T-helper 2 cell treated with Interferon-gamma antibody and Interleukin-4, amounts not matched to agents 5 μg/mL and 100 μg/mL, for 36 hours (primary cell): ENCODE measurements around the gene ENOX1.

Experiments used
- DNase-seq: peaks from one replicate; pipeline ENCODE4 v3.0.0; 2021; ENCODE audit warnings: low spot score
- H3K27ac Mint-ChIP-seq: one replicate; pipeline ENCODE4 v1.8.0; 2021; ENCODE audit warnings: mild to moderate bottlenecking, mixed read lengths
- H3K27me3 Mint-ChIP-seq: one replicate; pipeline ENCODE4 v1.8.0; 2021; ENCODE audit warnings: low read depth, mixed read lengths
- H3K36me3 Mint-ChIP-seq: one replicate; pipeline ENCODE4 v1.8.0; 2021; ENCODE audit warnings: low read depth, mixed read lengths
- H3K4me1 Mint-ChIP-seq: one replicate; pipeline ENCODE4 v1.8.0; 2021; ENCODE audit warnings: low read depth, mixed read lengths
- H3K4me3 Mint-ChIP-seq: one replicate; pipeline ENCODE4 v1.8.0; 2022; ENCODE audit warnings: mild to moderate bottlenecking, moderate library complexity, mixed read lengths
- H3K9me3 Mint-ChIP-seq: one replicate; pipeline ENCODE4 v1.8.0; 2021; ENCODE audit warnings: mixed read lengths

Gene ENOX1

DNA sequence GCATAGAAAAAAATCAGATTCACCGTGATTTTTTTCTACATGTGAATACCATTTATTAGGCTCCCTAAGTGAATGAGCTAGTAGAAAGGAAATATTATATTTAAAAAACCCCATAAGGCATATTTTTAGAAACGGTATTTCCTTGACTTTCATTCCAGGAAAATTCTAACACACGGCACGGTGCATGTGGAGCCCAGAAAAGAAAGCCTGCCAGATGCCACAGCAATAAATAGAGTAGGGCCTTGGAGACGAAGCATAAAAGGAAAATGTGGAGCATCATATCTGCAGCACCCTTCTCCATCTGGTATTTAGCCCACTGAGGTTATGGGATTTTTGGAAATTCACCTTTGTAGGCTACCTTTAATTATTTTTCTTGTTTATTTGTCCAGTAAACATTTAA, 314.4 kb downstream of the ENOX1 start:
- Mint-ChIP-seq H3K9me3 (no peaks in the 10 kb centered on the region), H3K27ac (no peak overlapping the region), H3K27me3 (peaks cover 7% of the 10 kb centered on the region), H3K4me3 (no peak overlapping the region), H3K4me1 (no peaks in the 10 kb centered on the region), H3K36me3 (no peaks in the 10 kb centered on the region)
- DNase-seq = no peak

DNA sequence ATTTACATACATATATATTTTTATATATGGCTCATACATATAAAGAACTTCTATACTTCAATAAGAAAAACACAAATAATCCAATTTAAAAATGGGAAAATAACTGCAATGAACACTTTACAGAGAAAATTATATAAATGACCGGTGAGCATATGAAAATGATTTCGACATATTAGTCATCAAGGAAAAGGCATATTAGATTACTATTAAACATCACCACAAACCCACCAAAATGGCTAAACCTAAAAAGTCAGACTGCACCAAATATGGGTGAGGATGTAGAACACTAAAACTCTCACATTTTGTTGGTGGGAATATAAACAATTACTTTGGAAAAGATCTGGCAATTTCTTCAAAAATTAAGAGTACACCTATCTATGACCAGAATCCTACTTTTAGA, 316.2 kb downstream of the ENOX1 start:
- no peak overlapping the region for H3K27ac Mint-ChIP-seq
- no peaks in the 10 kb centered on the region for H3K36me3 Mint-ChIP-seq
- no peak overlapping the region for H3K4me3 Mint-ChIP-seq
- peaks cover 10% of the 10 kb centered on the region for H3K27me3 Mint-ChIP-seq
- H3K4me1 Mint-ChIP-seq = no peaks in the 10 kb centered on the region
- no peak for DNase-seq
- H3K9me3 Mint-ChIP-seq = no peaks in the 10 kb centered on the region

GRCh38 chr13:43469791-43470190, 317.0 kb downstream of the ENOX1 start:
- Mint-ChIP-seq H3K27me3 (peaks cover 10% of the 10 kb centered on the region), H3K27ac (no peak overlapping the region), H3K4me1 (no peaks in the 10 kb centered on the region), H3K4me3 (no peak overlapping the region), H3K36me3 (no peaks in the 10 kb centered on the region), H3K9me3 (no peaks in the 10 kb centered on the region)
- DNase-seq = no peak

DNA sequence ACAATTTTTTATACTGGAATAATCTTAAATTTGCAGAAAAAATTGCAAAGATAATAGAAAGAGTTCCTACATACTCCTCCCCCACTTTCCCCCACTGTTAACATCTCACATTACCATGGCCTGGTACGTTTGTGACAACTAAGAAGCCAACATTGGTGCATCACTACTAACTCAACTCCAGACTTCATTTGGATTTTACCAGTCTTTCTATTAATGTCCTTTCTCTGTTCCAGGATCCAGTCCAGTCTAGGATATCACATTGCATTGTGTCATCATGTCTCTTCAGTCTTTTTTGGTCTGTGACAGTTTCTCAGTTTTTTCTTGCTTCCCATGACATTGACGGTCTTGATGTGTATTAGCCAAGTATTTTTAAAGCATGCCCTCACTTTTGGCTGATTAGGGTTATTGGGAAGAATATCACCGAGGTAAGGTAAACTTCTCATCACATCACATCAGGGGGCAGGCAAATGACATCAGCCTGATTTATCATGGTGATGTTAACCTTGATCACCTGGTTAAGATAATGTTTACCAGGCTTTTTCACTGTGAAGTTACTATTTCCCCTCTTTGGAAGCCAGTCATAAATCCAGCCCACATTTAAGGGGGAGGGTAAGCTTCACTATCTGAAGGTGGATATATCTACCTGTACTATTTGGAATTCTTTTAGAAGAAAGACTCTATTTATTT, 322.1 kb downstream of the ENOX1 start:
- no peak overlapping the region for H3K27ac Mint-ChIP-seq
- DNase-seq = no peak
- H3K36me3 Mint-ChIP-seq = no peaks in the 10 kb centered on the region
- H3K27me3 Mint-ChIP-seq = peaks cover 3% of the 10 kb centered on the region
- no peaks in the 10 kb centered on the region for H3K9me3 Mint-ChIP-seq
- H3K4me3 Mint-ChIP-seq = no peak overlapping the region
- no peaks in the 10 kb centered on the region for H3K4me1 Mint-ChIP-seq

DNA sequence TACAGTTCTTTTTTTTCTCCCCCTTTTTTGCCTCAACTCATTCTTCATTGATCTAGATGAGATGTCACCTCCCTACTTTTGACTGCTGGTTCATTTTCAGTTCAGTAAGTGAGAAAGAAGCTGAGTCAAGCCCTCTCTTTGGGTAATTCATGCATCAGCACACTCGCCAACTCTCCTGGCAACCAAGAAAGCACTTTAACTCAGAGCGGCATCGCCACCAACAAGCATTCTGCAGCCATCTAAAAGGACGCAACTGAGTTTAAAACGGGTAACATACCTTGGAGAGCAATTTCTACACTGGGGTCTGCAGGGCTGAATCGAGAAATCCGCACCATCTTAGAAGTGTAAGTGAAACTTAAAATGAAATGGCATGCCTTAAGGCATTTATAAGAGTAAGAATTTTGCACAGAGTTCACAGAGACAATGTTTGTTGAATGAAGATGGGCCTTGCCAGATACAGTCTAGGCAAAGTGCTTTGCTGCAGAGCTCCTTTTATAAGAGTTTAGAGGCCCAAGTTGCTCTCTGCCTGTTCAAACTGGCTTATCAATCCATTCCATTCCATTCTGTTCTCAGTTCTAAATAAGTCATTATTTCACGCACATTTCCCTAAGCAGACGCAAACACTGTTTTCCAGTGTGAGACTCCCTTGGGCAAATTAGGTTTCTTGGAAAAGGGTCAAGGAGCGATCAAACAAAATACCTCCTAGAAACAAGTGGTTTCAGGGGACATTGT, 338.0 kb downstream of the ENOX1 start:
- H3K4me1 Mint-ChIP-seq = no peaks in the 10 kb centered on the region
- H3K4me3 Mint-ChIP-seq = no peak overlapping the region
- no peaks in the 10 kb centered on the region for H3K9me3 Mint-ChIP-seq
- DNase-seq = no peak
- peaks cover 4% of the 10 kb centered on the region for H3K27me3 Mint-ChIP-seq
- H3K27ac Mint-ChIP-seq = no peak overlapping the region
- no peaks in the 10 kb centered on the region for H3K36me3 Mint-ChIP-seq

DNA sequence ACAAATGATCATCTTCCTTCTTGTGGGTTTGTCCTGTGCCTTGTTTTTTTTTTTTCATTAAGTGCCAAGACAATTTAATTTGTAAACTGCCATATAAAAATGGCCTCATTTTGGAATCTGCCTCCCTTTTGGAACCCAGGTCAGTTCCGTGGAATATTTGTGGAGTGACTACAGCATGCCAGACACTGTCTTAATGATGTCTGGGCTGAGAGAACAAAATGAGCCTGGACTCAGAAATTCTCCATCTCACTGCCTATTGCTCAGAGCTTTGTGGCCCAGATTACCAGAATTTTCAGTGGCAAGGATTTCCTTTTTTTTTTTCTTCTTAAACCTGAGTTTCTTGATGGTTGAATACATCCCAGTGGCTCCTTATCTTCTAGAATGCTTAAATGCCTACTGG, 340.6 kb downstream of the ENOX1 start:
- no peak overlapping the region for H3K27ac Mint-ChIP-seq
- no peaks in the 10 kb centered on the region for H3K36me3 Mint-ChIP-seq
- no peak overlapping the region for H3K4me3 Mint-ChIP-seq
- no peaks in the 10 kb centered on the region for H3K9me3 Mint-ChIP-seq
- DNase-seq = no peak
- H3K27me3 Mint-ChIP-seq = peaks cover 4% of the 10 kb centered on the region
- no peaks in the 10 kb centered on the region for H3K4me1 Mint-ChIP-seq

GRCh38 chr13:43445668-43446067, 341.1 kb downstream of the ENOX1 start:
- no peak overlapping the region for H3K27ac Mint-ChIP-seq
- H3K27me3 Mint-ChIP-seq = peaks cover 4% of the 10 kb centered on the region
- no peak overlapping the region for H3K4me3 Mint-ChIP-seq
- DNase-seq = no peak
- no peaks in the 10 kb centered on the region for H3K9me3 Mint-ChIP-seq
- H3K36me3 Mint-ChIP-seq = no peaks in the 10 kb centered on the region
- H3K4me1 Mint-ChIP-seq = no peaks in the 10 kb centered on the region

DNA sequence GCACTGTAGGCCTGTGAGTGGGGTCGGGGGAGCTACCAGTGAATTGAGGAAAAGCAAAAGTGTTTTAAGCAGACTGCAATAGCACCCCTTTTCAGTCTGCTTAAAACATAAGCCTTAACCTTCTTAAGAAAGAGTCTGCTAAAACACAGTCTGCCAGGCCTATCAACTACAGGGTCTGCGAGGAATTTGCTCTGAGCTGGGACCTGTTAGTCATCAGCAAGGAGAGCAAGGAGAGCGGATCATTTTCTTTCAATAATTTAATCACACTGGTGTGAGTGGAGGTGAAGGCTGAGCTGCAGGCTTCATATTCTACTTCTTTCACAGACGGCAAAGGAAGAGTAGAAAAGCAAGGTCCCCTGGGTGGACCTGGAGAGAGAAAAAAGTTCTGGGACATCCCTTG, 342.7 kb downstream of the ENOX1 start:
- H3K27ac Mint-ChIP-seq = no peak overlapping the region
- no peak overlapping the region for H3K4me3 Mint-ChIP-seq
- H3K9me3 Mint-ChIP-seq = no peaks in the 10 kb centered on the region

DNA sequence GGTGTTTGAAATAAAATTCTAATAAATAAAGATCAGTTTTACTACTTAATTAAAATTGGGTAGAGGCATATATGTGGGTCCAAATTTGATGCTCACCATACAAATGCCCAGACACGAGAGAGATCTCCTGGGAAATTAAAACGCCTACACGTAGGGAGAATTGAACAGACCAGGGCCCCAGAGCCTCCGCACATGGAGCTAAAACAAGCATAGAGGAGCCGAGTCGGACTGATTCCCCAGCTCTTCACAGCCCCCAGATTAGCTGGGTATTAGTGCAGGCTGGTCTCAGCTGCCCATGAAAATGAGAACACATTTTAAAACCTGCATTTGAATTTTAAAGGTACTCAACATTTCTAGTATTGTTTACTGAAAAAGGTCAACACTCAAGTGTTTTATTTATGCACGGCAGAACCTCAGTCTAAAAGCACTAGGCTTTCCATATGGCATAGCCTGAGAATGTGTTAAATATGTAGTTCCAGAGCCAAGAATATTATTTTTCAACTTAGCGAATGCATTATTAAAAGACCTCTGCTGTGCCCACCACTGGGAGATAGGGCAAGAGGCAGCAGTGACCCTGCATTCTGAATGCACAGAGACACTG, 344.8 kb downstream of the ENOX1 start:
- Mint-ChIP-seq H3K27ac (no peak overlapping the region), H3K27me3 (peaks cover 7% of the 10 kb centered on the region), H3K36me3 (no peaks in the 10 kb centered on the region), H3K9me3 (no peaks in the 10 kb centered on the region), H3K4me1 (no peaks in the 10 kb centered on the region), H3K4me3 (no peak overlapping the region)
- DNase-seq = no peak

More for the DNA sequence above, 342.7 kb downstream of the ENOX1 start:
- Mint-ChIP-seq H3K4me1 (no peaks in the 10 kb centered on the region), H3K36me3 (no peaks in the 10 kb centered on the region), H3K27me3 (peaks cover 4% of the 10 kb centered on the region)
- DNase-seq = no peak

GRCh38 chr13:43441464-43441863, 345.3 kb downstream of the ENOX1 start:
- H3K4me3 Mint-ChIP-seq = no peak overlapping the region

GRCh38 chr13:43434191-43434590, 352.6 kb downstream of the ENOX1 start:
- no peaks in the 10 kb centered on the region for H3K4me1 Mint-ChIP-seq
- no peak overlapping the region for H3K4me3 Mint-ChIP-seq
- H3K9me3 Mint-ChIP-seq = no peaks in the 10 kb centered on the region
- no peak overlapping the region for H3K27ac Mint-ChIP-seq
- H3K27me3 Mint-ChIP-seq = peaks cover 3% of the 10 kb centered on the region
- H3K36me3 Mint-ChIP-seq = no peaks in the 10 kb centered on the region
- DNase-seq = no peak

More at GRCh38 chr13:43441464-43441863, 345.3 kb downstream of the ENOX1 start:
- Mint-ChIP-seq H3K27me3 (peaks cover 4% of the 10 kb centered on the region), H3K36me3 (no peaks in the 10 kb centered on the region), H3K27ac (no peak overlapping the region), H3K4me1 (no peaks in the 10 kb centered on the region), H3K9me3 (no peaks in the 10 kb centered on the region)
- no peak for DNase-seq

DNA sequence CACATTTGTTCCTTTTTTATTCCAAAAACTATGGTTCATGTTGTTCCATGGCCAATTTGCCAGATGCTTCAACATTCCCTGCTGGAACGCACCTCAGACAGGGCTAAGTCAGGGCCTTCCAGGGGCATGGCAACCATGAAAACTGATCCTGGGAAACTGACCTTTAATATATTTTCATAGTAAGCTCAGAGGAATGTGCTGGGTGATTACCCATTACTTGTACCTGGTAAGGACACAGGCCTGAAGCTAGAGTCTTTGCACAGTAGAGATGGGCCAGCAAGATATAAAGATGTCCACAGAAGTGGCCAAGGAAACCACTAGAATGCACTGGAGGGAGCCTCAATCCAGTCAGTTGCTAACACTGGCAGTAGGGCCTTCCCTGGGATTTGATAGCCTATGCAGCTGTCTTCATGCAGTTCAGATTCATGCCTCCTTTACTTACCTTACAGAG, 353.1 kb downstream of the ENOX1 start:
- DNase-seq = no peak
- no peak overlapping the region for H3K4me3 Mint-ChIP-seq
- no peaks in the 10 kb centered on the region for H3K4me1 Mint-ChIP-seq
- peaks cover 3% of the 10 kb centered on the region for H3K27me3 Mint-ChIP-seq
- no peak overlapping the region for H3K27ac Mint-ChIP-seq
- H3K9me3 Mint-ChIP-seq = no peaks in the 10 kb centered on the region
- H3K36me3 Mint-ChIP-seq = no peaks in the 10 kb centered on the region

DNA sequence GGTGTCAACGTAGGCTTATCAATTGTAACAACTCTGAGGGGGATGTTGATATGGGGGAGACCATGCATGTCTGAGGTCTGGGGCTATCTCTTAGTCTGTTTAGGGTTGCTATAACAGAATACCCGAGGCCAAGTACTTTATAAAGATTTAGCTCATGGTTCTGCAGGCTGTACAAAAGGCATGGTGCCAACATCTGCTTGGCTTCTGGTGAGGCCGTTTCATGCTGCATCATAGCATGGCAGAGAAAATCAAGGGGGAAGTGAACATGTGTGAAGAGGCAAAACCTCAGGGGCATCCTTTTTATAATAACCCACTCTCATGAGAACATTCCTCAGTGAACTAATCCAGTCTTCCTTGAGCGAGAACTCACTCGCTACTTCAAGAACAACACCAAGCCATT, 353.8 kb downstream of the ENOX1 start:
- H3K27me3 Mint-ChIP-seq = peaks cover under 1% of the 10 kb centered on the region
- no peaks in the 10 kb centered on the region for H3K36me3 Mint-ChIP-seq
- no peak for DNase-seq
- no peaks in the 10 kb centered on the region for H3K9me3 Mint-ChIP-seq
- H3K4me3 Mint-ChIP-seq = no peak overlapping the region
- H3K4me1 Mint-ChIP-seq = no peaks in the 10 kb centered on the region
- H3K27ac Mint-ChIP-seq = no peak overlapping the region

DNA sequence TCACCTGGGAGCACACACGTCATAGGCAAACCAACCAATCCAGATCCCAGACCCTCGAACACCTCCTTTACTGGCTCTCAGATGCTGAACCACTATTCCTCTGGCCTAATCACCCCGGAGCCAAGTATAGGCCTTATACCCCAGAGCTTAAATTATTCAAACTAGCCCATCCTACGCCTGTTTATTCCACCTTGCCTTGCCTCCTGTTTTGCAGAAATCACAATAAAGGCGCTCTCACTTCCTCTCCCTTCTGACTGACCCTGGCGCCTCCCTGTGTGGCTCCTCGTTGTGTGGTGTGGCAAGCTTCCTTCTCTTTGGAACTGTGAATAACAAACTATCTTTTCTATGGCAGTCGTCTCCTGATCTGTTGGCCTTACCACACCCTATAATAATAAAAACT, 354.9 kb downstream of the ENOX1 start:
- no peak for DNase-seq

More for the DNA sequence above, 354.9 kb downstream of the ENOX1 start:
- Mint-ChIP-seq H3K27ac (no peak overlapping the region), H3K4me3 (no peak overlapping the region), H3K9me3 (no peaks in the 10 kb centered on the region), H3K36me3 (no peaks in the 10 kb centered on the region), H3K4me1 (no peaks in the 10 kb centered on the region), H3K27me3 (no peaks in the 10 kb centered on the region)
